Omental fat pad (tissue), 4 donors: ENCODE results near the gene MTURN. TPM values are rescaled to one million over a fixed set of nuclear protein-coding genes. Genes with fewer than 3 reads are reported as not detected.

Source experiments
- ATAC-seq: fragments of 150-250 bp; one replicate; pipeline ENCODE4 v1.9.1; 2016; ENCODE audit warnings: mild to moderate bottlenecking, moderate library complexity; ENCODE audit not compliant: low FRiP score
- DNase-seq: peaks from one replicate; pipeline ENCODE4 v3.0.0-alpha.2; 2019; ENCODE audit warnings: low spot score
- total RNA-seq, 4 donors: library from RNA; depleted of rRNA; stranded (reverse); fragments of >200 nt; gene quantifications; one replicate each; pipeline ENCODE4 v1.1.0, GENCODE V29; 2016
- TF ChIP-seq, protein P1 (sequence below), 3 donors: fragments of 450-650 bp; IDR thresholded peaks; one replicate each; pipeline ENCODE4 v1.5.1; 2016 to 2017; ENCODE audit warnings: antibody characterized with exemption in 3 of 3, mild to moderate bottlenecking in 3 of 3, moderate library complexity in 2 of 3

The MTURN gene
- total RNA-seq, 4 donors from 2014 or later, result 94.7 to 179 (median 122) TPM

DNA sequence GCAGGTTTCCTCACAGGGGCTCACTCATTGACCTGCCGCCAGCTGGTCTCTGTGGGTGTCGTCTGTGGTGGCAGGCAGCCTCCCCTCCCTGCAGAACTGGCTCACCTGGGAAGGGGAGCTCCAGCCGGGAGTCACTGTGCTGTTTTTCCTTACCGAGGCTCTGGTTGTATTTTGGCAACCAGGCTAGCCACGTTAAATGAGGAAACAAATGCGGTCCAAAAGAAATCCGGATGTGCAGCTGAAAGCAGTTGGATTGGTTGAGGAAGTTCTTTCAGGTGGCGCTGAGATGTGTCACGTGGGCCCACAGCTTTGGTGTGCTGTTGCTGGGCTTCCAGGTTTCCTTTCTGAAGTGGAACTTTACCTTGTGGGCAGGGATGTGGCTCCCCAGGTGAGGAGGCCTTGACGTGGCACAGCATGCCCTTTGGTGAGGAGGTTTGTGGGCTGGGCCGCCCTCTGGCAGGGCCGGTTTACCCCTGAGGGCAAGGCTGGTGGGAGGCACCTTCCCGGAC is 14.2 kb downstream of the MTURN start:
- TF ChIP-seq, protein P1, sequence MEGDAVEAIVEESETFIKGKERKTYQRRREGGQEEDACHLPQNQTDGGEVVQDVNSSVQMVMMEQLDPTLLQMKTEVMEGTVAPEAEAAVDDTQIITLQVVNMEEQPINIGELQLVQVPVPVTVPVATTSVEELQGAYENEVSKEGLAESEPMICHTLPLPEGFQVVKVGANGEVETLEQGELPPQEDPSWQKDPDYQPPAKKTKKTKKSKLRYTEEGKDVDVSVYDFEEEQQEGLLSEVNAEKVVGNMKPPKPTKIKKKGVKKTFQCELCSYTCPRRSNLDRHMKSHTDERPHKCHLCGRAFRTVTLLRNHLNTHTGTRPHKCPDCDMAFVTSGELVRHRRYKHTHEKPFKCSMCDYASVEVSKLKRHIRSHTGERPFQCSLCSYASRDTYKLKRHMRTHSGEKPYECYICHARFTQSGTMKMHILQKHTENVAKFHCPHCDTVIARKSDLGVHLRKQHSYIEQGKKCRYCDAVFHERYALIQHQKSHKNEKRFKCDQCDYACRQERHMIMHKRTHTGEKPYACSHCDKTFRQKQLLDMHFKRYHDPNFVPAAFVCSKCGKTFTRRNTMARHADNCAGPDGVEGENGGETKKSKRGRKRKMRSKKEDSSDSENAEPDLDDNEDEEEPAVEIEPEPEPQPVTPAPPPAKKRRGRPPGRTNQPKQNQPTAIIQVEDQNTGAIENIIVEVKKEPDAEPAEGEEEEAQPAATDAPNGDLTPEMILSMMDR (IDR thresholded peaks at IDR 0.05), result no peak
- DNase-seq (no peak), ATAC-seq (no peak)

DNA sequence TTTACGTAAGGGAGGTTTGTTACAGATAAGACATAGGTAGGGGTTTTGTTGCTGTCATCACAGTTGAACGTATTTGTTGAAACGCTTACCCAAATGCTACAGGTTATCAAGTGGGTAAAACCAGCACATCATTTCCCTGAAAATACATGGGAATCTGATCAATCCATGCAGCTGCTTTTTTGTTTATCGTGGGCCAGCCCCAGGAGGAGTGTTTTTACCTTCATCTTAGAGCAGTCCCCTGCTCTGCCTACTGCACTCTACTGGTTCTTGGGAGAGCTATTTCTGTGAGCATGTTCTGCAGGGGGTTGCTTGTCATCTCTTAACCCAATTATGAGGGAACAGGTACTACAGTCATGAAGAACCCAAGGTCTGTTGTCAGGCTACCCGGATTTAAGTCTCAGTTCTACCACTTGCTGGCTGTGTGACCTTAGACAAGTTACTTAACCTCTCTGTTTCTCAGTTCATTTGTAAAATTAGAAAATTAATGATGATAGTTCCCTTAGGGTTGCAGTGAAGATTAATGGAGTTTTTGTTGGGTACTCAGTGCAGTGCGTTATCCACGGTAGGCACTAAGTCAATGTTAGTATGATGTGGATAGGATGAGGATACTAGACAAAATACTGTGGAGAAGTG is 15.0 kb downstream of the MTURN start:
- TF ChIP-seq, protein P1 (IDR thresholded peaks at IDR 0.05), result no peak
- no peak for DNase-seq
- ATAC-seq, result no peak

DNA sequence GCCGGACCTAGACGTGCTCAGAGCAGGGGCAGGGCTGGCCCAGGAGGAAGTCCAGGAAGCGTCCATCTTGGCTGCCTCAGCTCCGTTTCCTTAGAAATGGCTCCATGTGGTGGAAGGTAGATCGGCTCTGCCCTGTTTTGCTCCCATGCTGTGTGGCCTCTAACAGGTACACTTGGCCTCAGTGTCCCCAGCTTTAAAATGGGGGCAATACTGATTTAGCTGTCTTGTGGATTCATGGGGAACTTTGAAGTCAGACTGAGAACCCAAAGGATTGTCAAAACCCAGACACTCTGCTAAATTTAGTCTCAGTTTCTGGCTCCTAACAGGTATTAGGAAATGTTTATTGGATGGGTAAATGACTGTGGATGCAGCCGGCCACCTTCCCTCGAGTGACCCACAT is 15.9 kb downstream of the MTURN start:
- no peak for ATAC-seq

DNA sequence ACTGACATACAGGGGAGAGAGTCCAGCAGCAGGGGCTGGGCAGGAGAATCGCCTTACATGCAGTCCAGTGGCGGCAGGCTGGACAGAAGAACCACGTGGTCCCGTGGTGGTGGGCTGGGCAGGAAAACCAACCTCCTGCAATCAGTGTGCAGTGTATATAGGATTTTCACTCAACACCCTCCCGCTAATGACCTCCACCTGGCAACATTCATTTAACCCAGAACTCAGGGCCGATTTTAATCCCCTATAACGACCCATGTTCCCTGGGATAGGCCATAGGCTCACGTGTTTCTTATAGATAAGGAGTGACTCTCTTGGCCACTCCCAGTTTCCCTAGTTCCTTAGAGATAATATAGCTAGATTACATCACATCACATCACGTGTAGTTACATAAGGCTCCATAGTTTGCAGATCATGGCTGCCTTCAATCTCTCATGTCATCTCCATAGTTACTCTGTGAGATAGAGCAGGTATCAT is 19.4 kb downstream of the MTURN start:
- peak; percentile 22 for ATAC-seq
- TF ChIP-seq, protein P1 (IDR thresholded peaks at IDR 0.05), result no peak
- DNase-seq, result no peak

More for the DNA sequence above, 15.9 kb downstream of the MTURN start:
- DNase-seq, result no peak
- TF ChIP-seq, protein P1 (IDR thresholded peaks at IDR 0.05), result no peak

GRCh38 chr7:30155481-30155880 is 20.7 kb downstream of the MTURN start:
- TF ChIP-seq, protein P1 (IDR thresholded peaks at IDR 0.05), result no peak
- ATAC-seq, result no peak
- no peak for DNase-seq

DNA sequence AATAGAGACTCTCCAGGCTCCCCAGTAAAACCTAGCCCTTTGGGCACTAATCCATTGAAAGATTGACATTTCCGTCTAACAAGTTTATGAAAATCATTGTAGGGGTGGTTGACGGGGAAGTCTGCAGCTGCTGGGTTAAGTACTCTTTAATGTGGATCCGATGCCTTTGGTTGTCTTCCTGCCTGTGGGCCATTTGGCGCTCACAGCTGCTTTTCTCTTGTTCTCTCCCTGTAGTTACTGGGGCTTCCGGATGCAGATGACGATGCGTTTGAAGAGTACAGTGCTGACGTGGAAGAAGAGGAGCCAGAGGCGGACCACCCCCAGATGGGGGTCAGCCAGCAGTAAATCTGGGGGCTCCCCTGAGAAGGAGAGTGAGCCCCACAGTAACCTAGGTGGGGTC is 22.4 kb downstream of the MTURN start:
- DNase-seq (no peak), ATAC-seq (no peak)
- TF ChIP-seq, protein P1 (IDR thresholded peaks at IDR 0.05), result no peak

DNA sequence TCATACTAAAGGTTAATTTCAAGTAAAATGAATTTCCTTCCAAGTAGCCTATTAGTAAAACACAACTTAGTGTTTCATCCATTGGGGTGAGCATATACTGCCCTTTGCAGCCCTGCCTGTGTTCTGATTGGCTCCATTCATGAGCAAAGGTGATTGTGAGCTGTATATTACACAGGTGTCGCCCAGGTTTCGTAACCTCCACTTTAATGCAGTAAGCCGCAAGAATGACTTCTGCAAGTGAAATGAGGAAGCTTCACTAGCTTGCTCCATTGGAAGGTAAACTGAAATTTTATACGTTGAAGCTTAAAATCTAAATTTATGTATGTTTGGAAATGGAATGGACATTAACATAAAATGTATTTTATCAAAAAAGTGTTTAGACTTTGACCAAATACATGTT is 24.4 kb downstream of the MTURN start:
- TF ChIP-seq, protein P1 (IDR thresholded peaks at IDR 0.05), result no peak
- DNase-seq (no peak), ATAC-seq (no peak)
